ENCODE data around the gene CA12.

GRCh38 chr15:63408524-63408923 lies 26.9 kb upstream of the CA12 start:
- TF ChIP-seq CTCF (IDR thresholded peaks at IDR 0.05) (no peak), POLR2A (IDR thresholded peaks at IDR 0.05) (no peak), POLR2AphosphoS5 (IDR thresholded peaks at IDR 0.05) (no peak)
